Panc1 (cell line): ENCODE data around the gene YRDC. TPM values are rescaled to one million over a fixed set of nuclear protein-coding genes. Genes with fewer than 3 reads are reported as not detected.

Experiments used
- ATAC-seq: fragments of 200-7000 bp; cut with Tn5 transposase; 2 replicates; pipeline ENCODE4 v1.9.1; 2020; ENCODE audit warnings: mild to moderate bottlenecking, moderate library complexity
- BruUV-seq: library from RNA; stranded (reverse); fragments of 400-500 nt; replicated peaks from 2 replicates; lab custom pipeline; 2021; lab: Mats Ljungman, UMichigan
- CTCF ChIA-PET: fragments of 300-600 bp; sonication (Branson Sonifier 250); formaldehyde crosslinking; loops from one replicate; lab custom pipeline; 2022; ENCODE audit warnings: antibody characterized with exemption; lab: Charles Lee
- POLR2A ChIA-PET: fragments of 300-600 bp; sonication (Branson Sonifier 250); formaldehyde crosslinking; loops from one replicate; lab custom pipeline; 2022; ENCODE audit warnings: antibody characterized with exemption; lab: Charles Lee
- DNase-seq: peaks from one replicate; pipeline ENCODE4 v3.0.0-alpha.2; 2010; ENCODE audit warnings: low read depth, low spot score
- H3K27ac ChIP-seq: 2 replicates; pipeline ENCODE4 v1.5.1; 2011; ENCODE audit warnings: mild to moderate bottlenecking, low read length, inconsistent platforms
- H3K27me3 ChIP-seq: fragments of 200-500 bp; sonication (Bioruptor generic); 2 replicates; pipeline ENCODE4 v1.6.0; 2014; ENCODE audit warnings: low read length, inconsistent platforms; ENCODE audit not compliant: control insufficient read depth, insufficient read depth
- H3K36me3 ChIP-seq: fragments of 200-500 bp; sonication (Bioruptor generic); 2 replicates; pipeline ENCODE4 v1.5.1; 2014; ENCODE audit warnings: inconsistent platforms, mild to moderate bottlenecking, low read length, moderate library complexity; ENCODE audit not compliant: control insufficient read depth, insufficient read depth
- H3K4me1 ChIP-seq: 2 replicates; pipeline ENCODE4 v1.5.1; 2011; ENCODE audit warnings: inconsistent platforms, mild to moderate bottlenecking, low read length, moderate library complexity; ENCODE audit not compliant: control insufficient read depth, insufficient read depth
- H3K4me3 ChIP-seq, 2 experiments: 2 replicates each; pipeline ENCODE4 v1.5.1; 2011 to 2012; ENCODE audit warnings: low read depth in 2 of 2, low read length in 2 of 2, mild to moderate bottlenecking in 2 of 2, inconsistent platforms in 1 of 2, moderate library complexity in 1 of 2
- H3K9me3 ChIP-seq: fragments of 200-500 bp; sonication (Bioruptor generic); 2 replicates; pipeline ENCODE4 v1.5.1; 2014; ENCODE audit warnings: low read depth, mild to moderate bottlenecking, inconsistent platforms, low read length, moderate library complexity; ENCODE audit not compliant: control insufficient read depth, insufficient read depth
- CTCF ChIP-seq: fragments of 450-650 bp; IDR thresholded peaks from 2 replicates; pipeline ENCODE4 v1.5.1; 2017; ENCODE audit warnings: mild to moderate bottlenecking
- POLR2AphosphoS5 ChIP-seq: IDR thresholded peaks from 2 replicates; pipeline ENCODE4 v1.6.1; 2012; ENCODE audit warnings: mild to moderate bottlenecking, low read depth, low read length, moderate library complexity
- REST ChIP-seq, 2 experiments: IDR thresholded peaks; 2 replicates each; pipeline ENCODE4 v1.6.1; 2011 to 2012; ENCODE audit warnings: low read depth in 2 of 2, control low read depth in 1 of 2, low read length in 1 of 2, mild to moderate bottlenecking in 1 of 2, moderate library complexity in 1 of 2; ENCODE audit not compliant: insufficient read depth in 1 of 2
- SIN3A ChIP-seq: IDR thresholded peaks from 2 replicates; pipeline ENCODE4 v1.6.1; 2012; ENCODE audit warnings: low read depth, mild to moderate bottlenecking, low read length, moderate library complexity, borderline replicate concordance; ENCODE audit not compliant: insufficient read depth
- TCF7L2 ChIP-seq: IDR thresholded peaks from 2 replicates; pipeline ENCODE4 v1.6.1; 2011; ENCODE audit warnings: mild to moderate bottlenecking, low read depth, low read length, inconsistent platforms
- in situ Hi-C: cut with HindIII; loops from 2 replicates; pipeline ENCODE4 v1.10.0; 2016; ENCODE audit warnings: low sequenced_read_pairs, low pct_unique_long_range_greater_than_20kb
- intact Hi-C: fragments of 100-400 bp; cut with micrococcal nuclease; formaldehyde crosslinking; loops from one replicate; pipeline ENCODE4 v1.10.0; 2022; ENCODE audit not compliant: unreplicated experiment
- total RNA-seq: library from RNA; stranded (reverse); gene quantifications from one replicate; pipeline ENCODE4 v1.2.1, GENCODE V29; 2021; ENCODE audit not compliant: unreplicated experiment

Gene YRDC
- total RNA-seq, 1 experiment from 2014 or later: 24.0 TPM

DNA sequence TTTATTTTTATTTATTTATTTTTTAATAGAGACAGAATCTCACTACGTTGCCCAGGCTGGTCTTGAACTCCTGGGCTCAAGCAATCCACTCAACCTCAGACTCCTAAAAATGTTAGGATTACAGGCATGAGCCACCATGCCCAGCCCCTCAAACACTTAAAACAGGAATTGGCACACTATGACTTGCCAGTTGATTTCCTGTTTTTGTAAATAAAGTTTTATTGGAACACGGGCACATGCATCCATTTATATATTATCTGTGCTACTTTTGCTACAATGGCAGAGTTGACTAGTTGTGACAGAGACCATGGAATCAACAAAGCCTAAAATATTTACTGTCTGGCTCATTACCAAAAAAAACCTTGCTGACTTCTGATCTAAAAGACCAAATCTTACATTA lies 16.0 kb upstream of the YRDC start:
- TF ChIP-seq CTCF (no peak), SIN3A (no peak), TCF7L2 (no peak), REST (IDR thresholded peaks at IDR 0.05; ENCODE audit: insufficient read depth in 1 of 2, low read depth in 2 of 2, low read length in 1 of 2) (no peak), POLR2AphosphoS5 (no peak)
- Histone ChIP-seq H3K27me3 (no peaks in the 10 kb centered on the region), H3K9me3 (no peaks in the 10 kb centered on the region), H3K36me3 (peaks cover 16% of the 10 kb centered on the region), H3K4me1 (no peaks in the 10 kb centered on the region), H3K27ac (no peak overlapping the region), H3K4me3 (no peak overlapping the region)
- ChIA-PET POLR2A (no interaction called here), CTCF (no interaction called here)
- ATAC-seq (no peak), DNase-seq (no peak)
- BruUV-seq: no TSS peak
- in situ Hi-C loops (no loop called here), intact Hi-C loops (no loop called here)

- CTCF ChIA-PET: interaction anchor here (0.7 kb wide), 1 partner anchor 15 kb away, joined by 3 read pairs; no protein-coding TSS in a partner anchor
- peaks cover 16% of the 10 kb centered on the region for H3K36me3 ChIP-seq
Measured at GRCh38 chr1:37822906-37823815, 15.2 kb upstream of the YRDC start.

More at GRCh38 chr1:37822906-37823815, 15.2 kb upstream of the YRDC start:
- POLR2A ChIA-PET: no interaction called here
- Histone ChIP-seq H3K9me3 (no peaks in the 10 kb centered on the region), H3K4me3 (no peak overlapping the region), H3K27me3 (no peaks in the 10 kb centered on the region), H3K27ac (no peak overlapping the region), H3K4me1 (no peaks in the 10 kb centered on the region)
- no peak for DNase-seq
- TF ChIP-seq POLR2AphosphoS5: no peak
- no peak for TF ChIP-seq CTCF
- no peak for TF ChIP-seq REST (IDR thresholded peaks at IDR 0.05; ENCODE audit: insufficient read depth in 1 of 2, low read depth in 2 of 2, low read length in 1 of 2)
- TF ChIP-seq SIN3A: no peak
- no peak for TF ChIP-seq TCF7L2
- BruUV-seq: no TSS peak
- intact Hi-C loops (no loop called here), in situ Hi-C loops (no loop called here)
- no peak for ATAC-seq
